ENCODE measurements around the gene FALEC. TPM values are rescaled to one million over a fixed set of nuclear protein-coding genes. Genes with fewer than 3 reads are reported as not detected.

Gene FALEC
- total and polyA plus RNA-seq, 9 of the 15 experiments (the other 6 are each of a cell fraction or from before 2014, with no cell fraction given): 0.15 to 1.8 (median 0.53) TPM; not detected in 5

GRCh38 chr1:150572918-150573647, 57.5 kb downstream of the FALEC start (continued):
- TF ChIP-seq CREB3L1 (IDR thresholded peaks at IDR 0.05; ENCODE audit: borderline replicate concordance, low read depth) (no peak), ZFPM2 (CRISPR knock-in tag; IDR thresholded peaks at IDR 0.05) (no peak), STAG1 (CRISPR knock-in tag; IDR thresholded peaks at IDR 0.05; ENCODE audit: borderline replicate concordance) (no peak), ETV1 (tag; conservative IDR thresholded peaks at IDR 0.05; ENCODE audit: low read depth) (no peak), SAFB (IDR thresholded peaks at IDR 0.05; ENCODE audit: borderline replicate concordance, low read depth, low read length) (no peak), PBX2 (CRISPR knock-in tag; IDR thresholded peaks at IDR 0.05; ENCODE audit: low read depth) (no peak), PBX2 (tag; conservative IDR thresholded peaks at IDR 0.05; ENCODE audit: low read depth) (no peak), OTX1 (CRISPR knock-in tag; IDR thresholded peaks at IDR 0.05) (peak; percentile 54; the same call in 1 of the 2 replicates), TBL1XR1 (IDR thresholded peaks at IDR 0.05; ENCODE audit: low read length in 2 of 2) (no peak), ATF4 (CRISPR knock-in tag; IDR thresholded peaks at IDR 0.05) (peak; percentile 32; the same call in 1 of the 2 replicates), ZNF407 (IDR thresholded peaks at IDR 0.05; ENCODE audit: low read depth) (no peak), ZNF764 (CRISPR knock-in tag; IDR thresholded peaks at IDR 0.05; ENCODE audit: low read depth) (no peak), DIDO1 (tag; IDR thresholded peaks at IDR 0.05; ENCODE audit: low read depth) (no peak)

Data from K562 (cell line).